Activated CD4-positive, alpha-beta T cell treated with anti-CD3 and anti-CD28 coated beads for 36 hours (primary cell): Measurements from ENCODE around the gene SPINT2. TPM values are rescaled to one million over a fixed set of nuclear protein-coding genes. Genes with fewer than 3 reads are reported as not detected.

Experiments used
- ATAC-seq: fragments of 200-7000 bp; cut with Tn5 transposase; one replicate; pipeline ENCODE4 v1.10.0; 2021; ENCODE audit warnings: mild to moderate bottlenecking, moderate library complexity
- CTCF ChIA-PET: fragments of 350-600 bp; sonication (Branson Sonifier 250); formaldehyde crosslinking; loops from one replicate; lab custom pipeline; 2021; ENCODE audit warnings: antibody characterized with exemption; lab: Charles Lee
- POLR2A ChIA-PET: fragments of 350-600 bp; sonication (Branson Sonifier 250); formaldehyde crosslinking; loops from one replicate; lab custom pipeline; 2021; ENCODE audit warnings: antibody characterized with exemption, inconsistent platforms; lab: Charles Lee
- DNase-seq: peaks from one replicate; pipeline ENCODE4 v3.0.0-alpha.2; 2020
- H3K27ac Mint-ChIP-seq: one replicate; pipeline ENCODE4 v1.8.0; 2021; ENCODE audit warnings: mixed read lengths
- H3K27me3 Mint-ChIP-seq: one replicate; pipeline ENCODE4 v1.8.0; 2021; ENCODE audit warnings: mixed read lengths
- H3K36me3 Mint-ChIP-seq: one replicate; pipeline ENCODE4 v1.8.0; 2021; ENCODE audit warnings: low read depth, mixed read lengths
- H3K4me1 Mint-ChIP-seq: one replicate; pipeline ENCODE4 v1.8.0; 2021; ENCODE audit warnings: mixed read lengths
- H3K4me3 Mint-ChIP-seq: one replicate; pipeline ENCODE4 v1.8.0; 2021; ENCODE audit warnings: mild to moderate bottlenecking, moderate library complexity, mixed read lengths
- H3K9me3 Mint-ChIP-seq: one replicate; pipeline ENCODE4 v1.8.0; 2021; ENCODE audit warnings: low read depth, mixed read lengths
- intact Hi-C, 2 experiments: fragments of 100-400 bp; cut with DNase I in 1 of 2; cut with micrococcal nuclease in 1 of 2; formaldehyde crosslinking; loops; one replicate each; pipeline versions ENCODE4 v1.14.2 to v1.15.1; 2022 to 2024; cut with DNase I, micrococcal nuclease
- total RNA-seq, 2 experiments: library from RNA; stranded (reverse); gene quantifications; one replicate each; pipeline ENCODE4 v1.2.3, GENCODE V29; 2021

SPINT2 gene
- total RNA-seq, 2 experiments from 2014 or later, result 46.0 to 49.0 TPM

DNA sequence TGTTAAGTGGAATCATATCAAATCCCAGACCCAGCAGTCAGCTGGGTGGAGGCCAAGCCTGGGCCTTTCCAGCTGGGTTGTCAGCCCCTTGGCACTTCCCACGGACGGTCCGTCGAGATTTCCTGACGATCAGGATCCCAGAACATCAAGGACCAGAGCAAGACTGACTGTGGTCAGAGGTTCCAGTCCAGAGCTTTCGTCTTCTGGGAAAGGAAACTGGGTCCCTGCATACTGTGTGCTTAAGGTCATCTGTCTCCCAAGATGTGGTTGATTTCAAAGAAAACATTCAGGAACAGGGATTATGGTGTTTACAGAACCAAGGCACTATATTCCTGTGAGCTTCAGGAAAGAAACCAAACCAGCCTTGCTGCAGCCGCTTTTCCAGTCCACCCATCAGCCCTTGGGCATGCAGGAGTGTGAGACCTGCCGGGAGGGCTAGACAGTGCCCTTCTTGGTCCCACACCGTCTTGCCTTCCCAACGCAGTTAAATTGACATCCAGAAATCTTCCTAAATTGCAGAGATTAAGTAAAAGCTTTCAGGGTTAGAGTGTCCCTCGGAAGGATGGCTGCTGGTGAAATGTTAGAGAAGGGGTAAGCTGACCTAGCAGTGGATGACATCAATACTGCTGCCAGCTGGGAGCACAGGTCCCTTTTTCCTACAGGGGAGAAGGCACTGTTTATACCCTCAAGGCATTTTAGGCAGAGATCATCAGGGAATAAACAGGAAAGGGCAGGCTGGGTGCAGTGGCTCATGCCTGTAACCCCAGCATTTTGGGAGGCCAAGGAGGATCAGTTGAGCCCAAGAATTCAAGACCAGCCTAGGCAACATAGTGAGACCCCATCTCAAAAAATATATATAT lies 34.7 kb downstream of the SPINT2 start:
- ChIA-PET CTCF (interaction anchor here (0.5 kb wide), 1 partner anchor 1295 kb away, joined by 3 read pairs; no protein-coding TSS in a partner anchor), POLR2A (interaction anchor here (0.6 kb wide), 2 partner anchors 271 to 730 kb away, joined by 3 read pairs; no protein-coding TSS in a partner anchor)
- Mint-ChIP-seq H3K27me3 (no peaks in the 10 kb centered on the region), H3K27ac (no peak overlapping the region), H3K4me1 (no peaks in the 10 kb centered on the region), H3K9me3 (no peaks in the 10 kb centered on the region), H3K36me3 (peaks cover 3% of the 10 kb centered on the region), H3K4me3 (no peak overlapping the region)
- DNase-seq, result no peak
- no peak for ATAC-seq
- intact Hi-C loops, result no loop called here

GRCh38 chr19:38303517-38304351 lies 39.4 kb downstream of the SPINT2 start, which contains the start of gene C19orf33:
C19orf33 (plus strand) TSS chr19:38304251; CDS start chr19:38304262, 11 bp downstream.
- H3K9me3 Mint-ChIP-seq, result no peaks in the 10 kb centered on the region
- intact Hi-C loops, result no loop called here
- H3K4me1 Mint-ChIP-seq, result no peaks in the 10 kb centered on the region
- H3K27me3 Mint-ChIP-seq, result no peaks in the 10 kb centered on the region
- ATAC-seq (no peak), DNase-seq (no peak)
- H3K4me3 Mint-ChIP-seq, result no peak within 1 kb of the TSS
- H3K27ac Mint-ChIP-seq, result no peak within 1 kb of the TSS
- ChIA-PET POLR2A (interaction anchor here (0.7 kb wide), 1 partner anchor 261 kb away, joined by 5 read pairs; no protein-coding TSS in a partner anchor), CTCF (interaction anchor here (0.6 kb wide), 1 partner anchor 436 kb away, joined by 5 read pairs; no protein-coding TSS in a partner anchor)
- peaks cover 11% of the 10 kb centered on the region for H3K36me3 Mint-ChIP-seq

GRCh38 chr19:38304352-38304865 lies 40.0 kb downstream of the SPINT2 start:
- no peaks in the 10 kb centered on the region for H3K9me3 Mint-ChIP-seq
- CTCF ChIA-PET, result interaction anchor here (0.6 kb wide), 1 partner anchor 435 kb away, joined by 5 read pairs; no protein-coding TSS in a partner anchor
- H3K27ac Mint-ChIP-seq, result no peak overlapping the region

GRCh38 chr19:38304866-38305429 lies 40.6 kb downstream of the SPINT2 start:
- Mint-ChIP-seq H3K4me3 (no peak overlapping the region), H3K9me3 (no peaks in the 10 kb centered on the region), H3K4me1 (no peaks in the 10 kb centered on the region), H3K36me3 (peaks cover 11% of the 10 kb centered on the region), H3K27ac (no peak overlapping the region), H3K27me3 (no peaks in the 10 kb centered on the region)
- POLR2A ChIA-PET, result interaction anchor here (0.5 kb wide), 1 partner anchor 1638 kb away, joined by 3 read pairs; no protein-coding TSS in a partner anchor
- ATAC-seq (no peak), DNase-seq (no peak)
- intact Hi-C loops, result no loop called here
- CTCF ChIA-PET, result no interaction called here

More at GRCh38 chr19:38304352-38304865, 40.0 kb downstream of the SPINT2 start:
- no peak overlapping the region for H3K4me3 Mint-ChIP-seq
- H3K27me3 Mint-ChIP-seq, result no peaks in the 10 kb centered on the region
- intact Hi-C loops, result no loop called here
- H3K4me1 Mint-ChIP-seq, result no peaks in the 10 kb centered on the region
- DNase-seq (no peak), ATAC-seq (no peak)
- H3K36me3 Mint-ChIP-seq, result peaks cover 11% of the 10 kb centered on the region
- POLR2A ChIA-PET, result interaction anchor here (0.5 kb wide), 1 partner anchor 1637 kb away, joined by 3 read pairs; no protein-coding TSS in a partner anchor

DNA sequence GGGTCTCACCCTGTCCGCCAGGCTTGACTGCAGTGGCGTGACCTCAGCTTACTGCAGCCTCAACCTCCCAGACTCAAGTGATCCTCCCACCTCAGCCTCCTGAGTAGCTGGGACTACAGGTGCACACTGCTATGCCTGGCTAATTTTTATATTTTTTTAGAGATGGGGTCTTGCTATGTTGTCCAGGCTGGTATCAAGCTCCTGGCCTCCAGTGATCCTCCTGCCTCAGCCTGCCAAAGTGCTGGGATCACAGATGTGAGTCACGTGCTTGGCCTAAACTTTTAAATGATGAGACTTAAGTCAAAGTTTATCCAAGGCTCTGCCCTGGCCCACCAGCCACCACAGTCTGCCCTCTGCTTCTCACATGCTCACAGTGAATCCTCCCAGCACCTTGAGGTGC lies 41.9 kb downstream of the SPINT2 start:
- ChIA-PET CTCF (interaction anchor here (0.7 kb wide), 1 partner anchor 13 kb away, joined by 3 read pairs; no protein-coding TSS in a partner anchor), POLR2A (no interaction called here)
- DNase-seq (no peak), ATAC-seq (no peak)
- peaks cover 18% of the 10 kb centered on the region for H3K36me3 Mint-ChIP-seq
- H3K9me3 Mint-ChIP-seq, result no peaks in the 10 kb centered on the region
- H3K4me1 Mint-ChIP-seq, result no peaks in the 10 kb centered on the region
- H3K27ac Mint-ChIP-seq, result no peak overlapping the region
- no peak overlapping the region for H3K4me3 Mint-ChIP-seq
- intact Hi-C loops, result no loop called here
- no peaks in the 10 kb centered on the region for H3K27me3 Mint-ChIP-seq

GRCh38 chr19:38307076-38307475 lies 42.7 kb downstream of the SPINT2 start:
- H3K27ac Mint-ChIP-seq, result no peak overlapping the region
- intact Hi-C loops, result no loop called here
- H3K27me3 Mint-ChIP-seq, result no peaks in the 10 kb centered on the region
- no peak for ATAC-seq
- H3K36me3 Mint-ChIP-seq, result peaks cover 18% of the 10 kb centered on the region
- H3K4me3 Mint-ChIP-seq, result no peak overlapping the region
- CTCF ChIA-PET, result no interaction called here
- DNase-seq, result no peak
- POLR2A ChIA-PET, result no interaction called here
- no peaks in the 10 kb centered on the region for H3K4me1 Mint-ChIP-seq
- H3K9me3 Mint-ChIP-seq, result no peaks in the 10 kb centered on the region

DNA sequence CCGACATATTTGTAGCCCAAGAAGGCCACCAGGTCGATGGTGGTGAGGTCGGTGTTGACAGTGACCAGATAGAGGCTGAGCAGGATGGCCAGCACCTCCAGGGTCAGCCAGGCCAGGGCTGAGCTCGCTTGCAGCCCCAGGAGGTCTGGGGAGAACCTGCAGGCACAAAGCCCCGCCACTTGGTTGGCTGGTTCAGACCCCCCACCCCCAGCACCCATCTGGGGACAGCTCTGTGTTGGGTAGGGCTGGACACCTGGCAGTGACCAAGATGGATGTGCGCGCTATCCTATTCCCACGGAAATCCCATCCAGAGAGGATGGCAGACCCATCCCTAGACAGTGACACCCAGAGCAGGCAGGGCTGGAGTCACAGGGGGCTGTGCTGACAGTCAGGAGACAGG lies 43.2 kb downstream of the SPINT2 start:
- H3K4me1 Mint-ChIP-seq, result no peaks in the 10 kb centered on the region
- intact Hi-C loops, result no loop called here
- ChIA-PET POLR2A (no interaction called here), CTCF (no interaction called here)
- H3K4me3 Mint-ChIP-seq, result no peak overlapping the region
- DNase-seq (no peak), ATAC-seq (no peak)
- H3K9me3 Mint-ChIP-seq, result no peaks in the 10 kb centered on the region
- H3K36me3 Mint-ChIP-seq, result peaks cover 17% of the 10 kb centered on the region
- H3K27me3 Mint-ChIP-seq, result no peaks in the 10 kb centered on the region
- H3K27ac Mint-ChIP-seq, result no peak overlapping the region

DNA sequence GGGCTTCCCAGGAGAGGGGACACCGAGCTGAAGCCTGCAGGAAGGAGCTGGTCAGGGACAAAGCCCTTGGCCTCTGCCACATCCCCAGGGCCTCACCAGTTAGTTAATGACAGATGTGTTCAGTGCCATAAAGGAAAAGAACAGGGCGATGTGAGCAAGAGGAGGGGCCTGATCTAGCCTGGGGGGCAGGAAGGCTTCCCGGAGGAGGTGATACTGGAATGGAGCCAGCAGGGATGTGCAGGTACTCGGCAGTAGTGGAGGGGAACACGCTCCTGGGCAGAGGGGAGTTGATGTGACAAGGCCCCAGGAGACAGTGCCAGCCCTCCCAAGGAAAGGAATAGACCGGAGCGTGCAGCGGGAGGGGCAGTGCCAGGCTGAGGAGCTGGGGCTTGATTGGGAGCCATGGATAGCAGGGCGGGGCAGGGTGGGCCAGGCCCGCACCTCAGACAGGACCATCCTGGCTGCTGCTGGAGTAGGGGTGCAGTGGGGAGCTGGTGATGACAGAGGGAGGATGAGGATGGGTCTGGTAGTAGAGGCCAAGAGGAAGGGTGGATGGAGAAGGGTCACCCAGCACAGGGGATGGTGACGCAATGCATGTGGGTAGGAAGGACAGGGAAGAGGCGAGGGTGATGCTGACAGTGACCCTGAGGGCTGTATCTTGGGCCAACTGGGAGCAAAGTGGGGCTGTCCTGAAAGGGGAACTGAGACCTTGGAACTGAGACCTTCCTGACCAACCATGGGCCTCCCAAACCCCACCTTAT lies 43.8 kb downstream of the SPINT2 start:
- DNase-seq (no peak), ATAC-seq (no peak)
- Mint-ChIP-seq H3K4me1 (no peaks in the 10 kb centered on the region), H3K27ac (no peak overlapping the region), H3K27me3 (no peaks in the 10 kb centered on the region), H3K36me3 (peaks cover 14% of the 10 kb centered on the region), H3K4me3 (no peak overlapping the region), H3K9me3 (no peaks in the 10 kb centered on the region)
- intact Hi-C loops, result no loop called here
- POLR2A ChIA-PET, result no interaction called here
- CTCF ChIA-PET, result no interaction called here

DNA sequence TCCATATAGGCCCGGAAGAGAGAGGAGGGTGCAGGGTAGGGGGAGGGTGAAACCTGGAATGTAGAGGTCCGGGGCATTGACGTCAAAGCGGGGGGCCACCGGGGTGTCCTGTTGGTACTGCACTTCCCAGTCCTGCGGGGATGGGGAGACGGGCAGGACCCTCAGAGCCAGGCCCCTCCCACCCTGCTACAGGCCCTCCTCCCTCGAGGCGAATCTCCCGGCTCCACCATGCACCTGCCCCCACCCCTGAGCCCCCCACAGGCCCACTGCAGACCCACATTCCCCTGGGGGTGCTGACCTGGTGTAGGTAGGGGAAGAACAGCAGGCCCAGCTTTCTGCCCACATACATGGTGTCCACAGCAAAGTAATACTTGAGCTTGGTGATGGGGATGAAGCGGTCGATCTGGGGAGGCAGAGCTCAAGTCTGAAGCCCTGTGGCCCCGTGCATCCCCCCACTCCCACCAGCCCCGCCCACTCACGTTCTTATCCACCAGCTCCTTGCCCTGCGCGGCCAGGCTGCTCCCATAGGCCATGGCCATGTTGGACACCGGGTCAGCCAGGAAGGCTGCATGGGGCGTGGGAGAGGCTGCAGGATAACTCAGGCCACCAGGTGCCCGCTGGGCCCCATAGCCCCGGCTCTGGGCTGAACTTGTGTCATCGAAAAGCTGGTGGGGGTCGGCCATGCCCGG lies 44.7 kb downstream of the SPINT2 start:
- DNase-seq, result no peak
- ChIA-PET POLR2A (no interaction called here), CTCF (no interaction called here)
- peaks cover 14% of the 10 kb centered on the region for H3K36me3 Mint-ChIP-seq
- H3K4me1 Mint-ChIP-seq, result peaks cover 2% of the 10 kb centered on the region
- no peak overlapping the region for H3K4me3 Mint-ChIP-seq
- no peak overlapping the region for H3K27ac Mint-ChIP-seq
- no peak for ATAC-seq
- H3K9me3 Mint-ChIP-seq, result no peaks in the 10 kb centered on the region
- no peaks in the 10 kb centered on the region for H3K27me3 Mint-ChIP-seq
- intact Hi-C loops, result no loop called here

DNA sequence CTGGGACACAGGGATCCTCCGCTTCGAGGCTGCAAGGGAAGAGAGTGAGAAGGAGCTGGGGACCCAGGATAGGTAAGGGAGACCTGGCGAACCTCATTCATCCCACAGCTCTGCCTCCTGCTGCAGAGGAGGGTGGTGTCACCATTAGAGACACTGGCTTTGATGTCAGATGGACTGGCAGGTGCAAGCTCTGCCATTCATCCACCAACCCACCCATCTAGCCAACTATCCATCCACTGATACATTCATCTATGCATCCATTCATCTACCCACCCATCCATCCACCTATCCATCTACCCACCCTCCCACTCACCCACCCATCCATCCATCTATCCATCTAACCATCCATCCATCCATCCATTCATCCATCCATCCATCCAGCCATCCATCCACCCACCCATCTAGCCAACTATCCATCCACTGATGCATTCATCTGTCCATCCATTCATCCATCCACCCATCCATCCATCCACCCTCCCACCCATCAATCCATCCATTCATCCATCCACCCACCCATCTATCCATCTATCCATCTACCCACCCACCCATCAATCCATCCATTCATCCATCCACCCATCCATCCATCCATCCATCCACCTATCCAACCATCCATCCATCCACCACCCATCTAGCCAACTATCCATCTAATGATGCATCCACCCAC lies 45.4 kb downstream of the SPINT2 start:
- Mint-ChIP-seq H3K36me3 (peaks cover 14% of the 10 kb centered on the region), H3K4me1 (peaks cover 5% of the 10 kb centered on the region), H3K27ac (no peak overlapping the region), H3K9me3 (no peaks in the 10 kb centered on the region), H3K27me3 (no peaks in the 10 kb centered on the region), H3K4me3 (no peak overlapping the region)
- POLR2A ChIA-PET, result no interaction called here
- intact Hi-C loops, result no loop called here
- CTCF ChIA-PET, result no interaction called here
- ATAC-seq (no peak), DNase-seq (no peak)
